ENCODE results near the gene ADCY3.

Gene ADCY3

GRCh38 chr2:24898122-24899109, 21.6 kb downstream of the ADCY3 start:
- no peaks in the 10 kb centered on the region for H3K9me3 ChIP-seq (ENCODE audit: control insufficient read depth, insufficient read depth, low read length)

GRCh38 chr2:24894750-24895149, 25.3 kb downstream of the ADCY3 start:
- H3K4me3 ChIP-seq (ENCODE audit: low read depth, low read length): no peak overlapping the region

More at GRCh38 chr2:24898122-24899109, 21.6 kb downstream of the ADCY3 start:
- Histone ChIP-seq H3K27me3 (ENCODE audit: control insufficient read depth, insufficient read depth, low read length) (no peaks in the 10 kb centered on the region), H3K9ac (ENCODE audit: low read depth, low read length) (peak overlapping the region; percentile 37), H3K4me1 (ENCODE audit: control insufficient read depth, insufficient read depth, low read length) (no peaks in the 10 kb centered on the region), H3K36me3 (ENCODE audit: control insufficient read depth, insufficient read depth, low read length) (peaks cover 6% of the 10 kb centered on the region), H3K4me3 (ENCODE audit: low read depth, low read length) (no peak overlapping the region)

GRCh38 chr2:24893934-24894333, 26.1 kb downstream of the ADCY3 start:
- H3K4me1 ChIP-seq (ENCODE audit: control insufficient read depth, insufficient read depth, low read length): no peaks in the 10 kb centered on the region
- peaks cover 6% of the 10 kb centered on the region for H3K36me3 ChIP-seq (ENCODE audit: control insufficient read depth, insufficient read depth, low read length)
- no peaks in the 10 kb centered on the region for H3K27me3 ChIP-seq (ENCODE audit: control insufficient read depth, insufficient read depth, low read length)
- no peak overlapping the region for H3K9ac ChIP-seq (ENCODE audit: low read depth, low read length)
- H3K9me3 ChIP-seq (ENCODE audit: control insufficient read depth, insufficient read depth, low read length): no peaks in the 10 kb centered on the region
- no peak overlapping the region for H3K4me3 ChIP-seq (ENCODE audit: low read depth, low read length)

More at GRCh38 chr2:24894750-24895149, 25.3 kb downstream of the ADCY3 start:
- Histone ChIP-seq H3K9me3 (ENCODE audit: control insufficient read depth, insufficient read depth, low read length) (no peaks in the 10 kb centered on the region), H3K36me3 (ENCODE audit: control insufficient read depth, insufficient read depth, low read length) (peaks cover 6% of the 10 kb centered on the region), H3K4me1 (ENCODE audit: control insufficient read depth, insufficient read depth, low read length) (no peaks in the 10 kb centered on the region), H3K9ac (ENCODE audit: low read depth, low read length) (no peak overlapping the region), H3K27me3 (ENCODE audit: control insufficient read depth, insufficient read depth, low read length) (no peaks in the 10 kb centered on the region)

- no peak overlapping the region for H3K4me3 ChIP-seq (ENCODE audit: low read depth, low read length)
- H3K27me3 ChIP-seq (ENCODE audit: control insufficient read depth, insufficient read depth, low read length): no peaks in the 10 kb centered on the region
- H3K36me3 ChIP-seq (ENCODE audit: control insufficient read depth, insufficient read depth, low read length): peaks cover 2% of the 10 kb centered on the region
- no peak overlapping the region for H3K9ac ChIP-seq (ENCODE audit: low read depth, low read length)
- H3K9me3 ChIP-seq (ENCODE audit: control insufficient read depth, insufficient read depth, low read length): no peaks in the 10 kb centered on the region
- no peaks in the 10 kb centered on the region for H3K4me1 ChIP-seq (ENCODE audit: control insufficient read depth, insufficient read depth, low read length)
Observed at GRCh38 chr2:24892928-24893327, 27.1 kb downstream of the ADCY3 start.

GRCh38 chr2:24891201-24891600, 28.8 kb downstream of the ADCY3 start:
- Histone ChIP-seq H3K4me3 (ENCODE audit: low read depth, low read length) (no peak overlapping the region), H3K27me3 (ENCODE audit: control insufficient read depth, insufficient read depth, low read length) (no peaks in the 10 kb centered on the region), H3K9me3 (ENCODE audit: control insufficient read depth, insufficient read depth, low read length) (no peaks in the 10 kb centered on the region), H3K36me3 (ENCODE audit: control insufficient read depth, insufficient read depth, low read length) (no peaks in the 10 kb centered on the region), H3K9ac (ENCODE audit: low read depth, low read length) (no peak overlapping the region), H3K4me1 (ENCODE audit: control insufficient read depth, insufficient read depth, low read length) (no peaks in the 10 kb centered on the region)

- Histone ChIP-seq H3K27me3 (ENCODE audit: control insufficient read depth, insufficient read depth, low read length) (no peaks in the 10 kb centered on the region), H3K36me3 (ENCODE audit: control insufficient read depth, insufficient read depth, low read length) (no peaks in the 10 kb centered on the region), H3K9ac (ENCODE audit: low read depth, low read length) (no peak overlapping the region), H3K9me3 (ENCODE audit: control insufficient read depth, insufficient read depth, low read length) (no peaks in the 10 kb centered on the region), H3K4me3 (ENCODE audit: low read depth, low read length) (no peak overlapping the region), H3K4me1 (ENCODE audit: control insufficient read depth, insufficient read depth, low read length) (no peaks in the 10 kb centered on the region)
Observed at GRCh38 chr2:24889221-24889620, 30.8 kb downstream of the ADCY3 start.

GRCh38 chr2:24888177-24888576, 31.9 kb downstream of the ADCY3 start:
- H3K9me3 ChIP-seq (ENCODE audit: control insufficient read depth, insufficient read depth, low read length): no peaks in the 10 kb centered on the region
- H3K4me3 ChIP-seq (ENCODE audit: low read depth, low read length): no peak overlapping the region
- H3K27me3 ChIP-seq (ENCODE audit: control insufficient read depth, insufficient read depth, low read length): no peaks in the 10 kb centered on the region
- H3K36me3 ChIP-seq (ENCODE audit: control insufficient read depth, insufficient read depth, low read length): no peaks in the 10 kb centered on the region
- no peaks in the 10 kb centered on the region for H3K4me1 ChIP-seq (ENCODE audit: control insufficient read depth, insufficient read depth, low read length)
- H3K9ac ChIP-seq (ENCODE audit: low read depth, low read length): no peak overlapping the region

GRCh38 chr2:24887307-24887874, 32.6 kb downstream of the ADCY3 start:
- no peaks in the 10 kb centered on the region for H3K4me1 ChIP-seq (ENCODE audit: control insufficient read depth, insufficient read depth, low read length)
- no peak overlapping the region for H3K9ac ChIP-seq (ENCODE audit: low read depth, low read length)
- no peaks in the 10 kb centered on the region for H3K36me3 ChIP-seq (ENCODE audit: control insufficient read depth, insufficient read depth, low read length)
- H3K4me3 ChIP-seq (ENCODE audit: low read depth, low read length): no peak overlapping the region
- H3K27me3 ChIP-seq (ENCODE audit: control insufficient read depth, insufficient read depth, low read length): no peaks in the 10 kb centered on the region
- H3K9me3 ChIP-seq (ENCODE audit: control insufficient read depth, insufficient read depth, low read length): no peaks in the 10 kb centered on the region

- H3K36me3 ChIP-seq (ENCODE audit: control insufficient read depth, insufficient read depth, low read length): no peaks in the 10 kb centered on the region
- H3K9ac ChIP-seq (ENCODE audit: low read depth, low read length): no peak overlapping the region
- H3K4me1 ChIP-seq (ENCODE audit: control insufficient read depth, insufficient read depth, low read length): no peaks in the 10 kb centered on the region
- no peaks in the 10 kb centered on the region for H3K27me3 ChIP-seq (ENCODE audit: control insufficient read depth, insufficient read depth, low read length)
- no peak overlapping the region for H3K4me3 ChIP-seq (ENCODE audit: low read depth, low read length)
- H3K9me3 ChIP-seq (ENCODE audit: control insufficient read depth, insufficient read depth, low read length): no peaks in the 10 kb centered on the region
Observed at GRCh38 chr2:24886691-24887304, 33.2 kb downstream of the ADCY3 start.

- Histone ChIP-seq H3K36me3 (ENCODE audit: control insufficient read depth, insufficient read depth, low read length) (no peaks in the 10 kb centered on the region), H3K4me3 (ENCODE audit: low read depth, low read length) (no peak overlapping the region), H3K4me1 (ENCODE audit: control insufficient read depth, insufficient read depth, low read length) (no peaks in the 10 kb centered on the region), H3K27me3 (ENCODE audit: control insufficient read depth, insufficient read depth, low read length) (no peaks in the 10 kb centered on the region), H3K9ac (ENCODE audit: low read depth, low read length) (no peak overlapping the region), H3K9me3 (ENCODE audit: control insufficient read depth, insufficient read depth, low read length) (no peaks in the 10 kb centered on the region)
Observed at GRCh38 chr2:24886126-24886501, 33.9 kb downstream of the ADCY3 start.

- Histone ChIP-seq H3K9ac (ENCODE audit: low read depth, low read length) (no peak overlapping the region), H3K4me3 (ENCODE audit: low read depth, low read length) (no peak overlapping the region), H3K27me3 (ENCODE audit: control insufficient read depth, insufficient read depth, low read length) (no peaks in the 10 kb centered on the region), H3K9me3 (ENCODE audit: control insufficient read depth, insufficient read depth, low read length) (no peaks in the 10 kb centered on the region), H3K36me3 (ENCODE audit: control insufficient read depth, insufficient read depth, low read length) (no peaks in the 10 kb centered on the region), H3K4me1 (ENCODE audit: control insufficient read depth, insufficient read depth, low read length) (no peaks in the 10 kb centered on the region)
Observed at GRCh38 chr2:24885221-24886125, 34.6 kb downstream of the ADCY3 start.
